ENCODE data around the gene KRT80.

Gene KRT80

DNA sequence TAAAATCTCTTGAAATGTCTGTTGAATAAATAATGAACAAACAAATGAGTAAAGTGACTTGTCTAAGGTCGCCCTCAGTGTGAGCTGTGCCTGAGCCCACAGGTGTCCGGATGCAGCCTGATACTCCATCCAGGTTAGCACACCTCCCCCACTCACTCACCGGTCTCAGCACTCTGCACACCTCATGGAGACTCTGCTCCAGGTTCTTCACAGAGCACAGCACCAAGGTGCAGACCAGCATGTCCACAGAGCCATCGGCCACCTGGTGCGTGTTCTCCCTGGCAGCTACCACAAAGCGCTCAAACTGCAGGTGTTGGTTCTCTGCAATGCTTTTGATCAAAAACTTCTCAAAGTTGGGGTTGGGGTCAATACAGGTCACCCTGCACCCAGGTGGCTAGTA is 37.1 kb upstream of the KRT80 start:
- DNase-seq (ENCODE audit: low spot score): no peak

DNA sequence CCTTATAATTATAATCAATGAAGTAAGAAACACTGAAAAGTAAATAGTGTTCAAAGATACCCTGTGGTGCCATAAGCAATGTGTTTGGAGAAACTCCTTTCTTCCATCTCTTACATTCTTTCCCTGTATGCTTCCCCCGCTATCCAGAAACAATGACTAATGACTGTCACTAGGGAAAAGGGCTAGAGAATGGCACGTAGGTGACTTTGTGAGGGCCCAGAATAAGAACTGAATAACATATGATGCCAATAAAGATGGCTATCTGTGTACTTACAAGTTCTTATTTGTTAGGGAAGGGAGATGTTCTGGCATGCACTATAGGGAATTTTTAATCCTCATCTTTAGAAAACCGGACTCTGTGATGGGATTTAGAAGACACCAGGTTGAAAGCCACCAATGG is 36.6 kb upstream of the KRT80 start:
- DNase-seq (ENCODE audit: low spot score): no peak

DNA sequence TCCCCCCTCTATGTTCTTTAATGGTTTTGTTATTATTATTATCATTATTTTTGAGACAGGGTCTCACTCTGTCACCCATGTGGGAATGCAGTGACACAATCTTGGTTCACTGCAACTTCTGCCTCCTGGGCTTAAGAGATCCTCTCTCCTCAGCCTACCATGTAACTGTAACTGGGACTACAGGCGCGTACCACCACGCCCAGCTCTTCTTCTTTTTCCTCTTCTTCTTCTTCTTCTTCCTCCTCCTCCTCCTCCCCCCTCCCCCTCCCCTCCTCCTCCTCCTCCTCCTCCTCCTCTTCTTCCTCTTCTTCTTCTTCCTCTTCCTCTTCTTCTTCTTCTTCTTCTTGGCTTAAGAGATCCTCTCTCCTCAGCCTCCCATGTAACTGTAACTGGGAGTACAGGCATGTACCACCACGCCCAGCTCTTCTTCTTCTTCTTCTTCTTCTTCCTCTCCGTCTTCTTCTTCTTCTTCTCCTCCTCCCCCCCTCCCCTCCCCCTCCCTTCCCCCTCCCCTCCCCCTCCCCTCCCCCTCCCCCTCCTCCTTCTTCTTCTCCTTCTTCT is 35.9 kb upstream of the KRT80 start:
- DNase-seq (ENCODE audit: low spot score): no peak

DNA sequence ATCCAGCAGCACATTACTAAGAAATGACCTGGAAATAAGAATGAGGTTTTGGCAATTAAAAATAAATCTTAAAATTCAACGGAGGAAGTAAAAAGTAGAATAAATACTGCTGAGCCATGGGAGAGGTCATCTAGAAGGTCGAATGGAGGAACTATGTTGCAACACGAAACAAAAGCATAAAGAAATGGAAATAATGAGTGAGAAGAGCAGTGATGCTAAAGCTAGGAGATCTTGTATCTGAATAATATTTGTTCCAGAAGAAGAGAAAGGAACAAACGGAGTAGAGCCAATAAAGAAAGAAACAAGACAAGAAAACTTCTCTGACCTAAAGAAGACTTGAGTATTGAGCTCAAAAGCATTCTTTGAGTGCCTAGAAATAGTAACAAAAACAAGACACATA is 34.6 kb upstream of the KRT80 start:
- DNase-seq (ENCODE audit: low spot score): no peak

DNA sequence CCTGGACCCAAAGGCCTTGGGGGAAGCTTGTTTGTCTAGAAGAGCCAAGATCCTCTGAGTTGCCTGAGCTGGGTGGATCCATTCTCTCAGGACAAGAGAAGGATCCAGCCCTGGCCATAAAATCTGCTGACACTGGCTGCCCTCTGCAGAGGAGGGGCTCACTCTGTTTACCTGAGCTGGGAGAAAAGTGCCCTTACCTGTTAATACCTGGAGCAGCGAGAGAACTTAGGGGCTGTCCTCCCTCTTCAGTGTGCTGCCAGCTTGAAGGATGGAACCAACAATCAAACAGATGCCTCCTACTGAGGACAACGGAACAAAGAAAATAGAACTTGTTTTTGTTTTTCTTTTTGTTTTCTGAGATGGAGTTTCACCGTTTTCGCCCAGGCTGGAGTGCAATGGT is 33.9 kb upstream of the KRT80 start:
- no peak for DNase-seq (ENCODE audit: low spot score)

DNA sequence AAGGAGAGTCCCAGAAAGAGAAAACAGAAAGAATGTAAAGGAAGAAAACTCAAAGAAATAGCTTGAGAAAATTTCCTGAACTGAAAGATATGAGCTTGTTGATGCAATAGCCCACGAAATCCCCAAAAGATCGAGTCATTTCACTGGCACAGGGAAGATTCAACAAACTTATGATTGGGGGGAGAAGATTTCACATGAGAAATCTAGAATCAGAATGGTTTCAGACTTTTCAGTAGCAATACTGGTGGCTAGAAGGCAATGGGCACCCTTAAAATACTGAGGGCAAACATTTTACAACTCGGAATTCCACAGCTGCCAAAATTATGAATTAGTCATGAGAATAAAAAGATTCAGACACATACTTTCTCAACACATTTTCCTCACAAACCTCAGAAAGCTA is 32.3 kb upstream of the KRT80 start:
- no peak for DNase-seq (ENCODE audit: low spot score)

DNA sequence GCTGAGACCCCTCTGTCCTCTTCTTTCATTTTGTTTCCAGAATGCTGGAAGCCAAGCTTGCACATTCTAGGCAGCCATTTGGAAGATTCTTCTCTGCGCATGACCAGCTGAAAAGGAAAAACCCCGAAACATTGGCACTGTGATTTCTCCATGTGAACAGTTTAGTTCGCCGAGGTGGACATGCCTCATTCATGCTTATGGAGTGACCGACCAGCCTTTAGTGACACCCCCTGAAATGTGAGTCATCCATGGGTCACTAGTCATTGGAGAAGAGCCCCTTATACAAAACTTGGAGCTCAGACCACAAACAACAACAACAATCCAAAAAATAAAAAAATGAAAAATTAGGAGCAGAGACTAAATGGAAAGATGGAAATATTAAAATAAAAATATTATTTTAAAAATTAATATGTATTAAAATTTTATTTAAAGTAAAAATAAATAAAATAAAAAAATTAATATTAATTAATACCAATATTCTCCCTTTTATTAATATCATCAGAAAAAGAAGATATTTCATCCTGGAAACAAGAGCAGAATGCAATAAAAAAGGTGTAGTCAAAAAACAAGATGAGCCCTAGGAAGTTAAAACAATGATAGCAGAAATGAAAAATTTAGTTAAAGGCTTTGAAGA is 31.7 kb upstream of the KRT80 start:
- DNase-seq (ENCODE audit: low spot score): no peak

DNA sequence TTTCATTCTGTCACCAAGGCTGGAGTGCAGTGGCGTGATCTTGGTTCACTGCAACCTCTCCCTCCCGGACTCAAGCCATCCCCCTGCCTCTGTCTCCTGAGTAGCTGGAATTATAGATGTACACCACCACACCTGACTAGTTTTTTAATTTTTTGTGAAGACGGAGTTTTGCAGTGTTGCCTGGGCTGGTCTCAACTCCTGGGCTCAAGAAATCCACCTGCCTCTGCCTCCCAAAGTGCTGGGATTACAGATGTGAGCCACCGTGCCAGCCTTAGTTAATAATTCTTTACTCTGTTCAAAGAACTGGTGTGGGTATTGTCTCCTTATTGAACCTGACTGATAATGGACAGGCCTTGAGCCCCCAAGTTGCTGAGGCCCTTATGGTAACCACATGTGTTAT is 30.9 kb upstream of the KRT80 start:
- DNase-seq (ENCODE audit: low spot score): no peak

DNA sequence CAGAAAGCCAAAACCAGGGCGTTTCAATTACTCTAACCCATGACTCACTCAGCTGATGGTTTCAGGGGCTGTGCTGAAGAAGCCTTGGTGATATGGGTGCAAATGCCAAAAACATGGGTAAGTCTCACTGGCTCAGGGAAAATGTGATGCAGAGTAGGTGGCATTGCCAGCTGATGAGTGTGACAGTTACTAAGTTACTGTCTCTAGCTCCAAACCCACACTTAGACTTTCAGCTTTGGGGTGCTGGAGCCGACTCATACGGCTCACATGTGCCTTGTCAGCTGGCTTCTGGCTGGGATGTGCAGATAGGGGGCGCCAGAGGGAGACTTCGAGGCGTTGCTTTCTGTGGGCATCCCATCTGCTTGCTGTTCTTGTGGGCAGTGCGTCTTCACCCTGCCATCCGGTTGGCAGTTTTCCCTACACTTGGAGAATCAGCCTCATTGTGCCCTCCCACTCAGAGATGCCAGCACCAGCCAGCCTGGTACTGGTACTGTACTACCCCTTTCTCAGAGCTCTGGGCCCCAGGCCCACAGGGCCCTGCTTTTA is 30.2 kb upstream of the KRT80 start:
- no peak for DNase-seq (ENCODE audit: low spot score)

DNA sequence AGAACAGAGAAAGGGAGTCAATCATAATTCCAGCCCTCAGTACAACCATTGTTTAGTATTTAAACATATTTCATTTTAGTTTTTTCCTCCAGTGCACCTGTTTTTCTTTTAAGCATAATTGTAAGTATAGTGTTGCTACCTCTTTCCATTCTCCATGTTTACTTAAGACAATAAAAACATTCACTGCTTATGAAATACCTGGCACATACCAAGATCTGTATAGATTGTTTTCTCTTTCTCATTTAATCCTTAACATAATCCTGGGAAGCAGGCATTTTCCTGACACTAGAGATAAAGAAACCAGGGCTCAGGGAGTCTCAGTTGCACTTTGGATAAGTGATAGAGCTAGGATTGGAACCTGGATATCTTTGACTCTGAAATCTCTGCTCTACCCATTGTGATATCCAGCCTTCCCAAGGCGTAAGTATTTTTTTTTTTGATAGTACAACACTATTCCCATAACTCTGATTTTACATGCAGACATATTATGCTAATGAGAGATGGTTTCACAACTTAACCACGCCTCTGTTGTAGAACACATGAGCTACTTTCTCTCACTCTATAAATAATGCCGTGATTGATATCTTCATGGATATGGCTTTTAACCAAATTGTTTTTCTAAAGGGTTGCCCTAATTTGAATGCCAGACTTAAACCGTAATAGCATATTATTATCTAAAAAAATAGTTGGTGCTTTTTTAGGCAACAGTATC is 29.4 kb upstream of the KRT80 start:
- DNase-seq (ENCODE audit: low spot score): no peak

DNA sequence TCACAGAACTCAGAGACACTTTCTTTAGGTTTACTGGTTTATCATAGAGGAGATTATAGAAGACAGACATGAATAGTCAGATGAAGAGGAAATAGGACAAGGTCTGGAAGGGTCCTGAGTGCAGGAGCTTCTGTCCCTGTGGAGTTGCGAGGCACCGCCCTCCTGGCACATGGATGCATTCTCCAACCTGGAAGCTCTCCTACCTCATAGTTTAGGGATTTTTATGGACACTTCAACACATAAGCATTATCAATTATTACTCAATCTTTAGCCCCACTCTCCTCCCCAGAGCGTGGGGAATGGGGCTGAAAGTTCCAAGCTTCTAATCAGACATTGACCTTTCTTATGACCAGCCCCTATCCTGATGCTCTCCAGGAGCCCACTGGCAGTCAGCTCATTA is 28.7 kb upstream of the KRT80 start:
- no peak for DNase-seq (ENCODE audit: low spot score)

DNA sequence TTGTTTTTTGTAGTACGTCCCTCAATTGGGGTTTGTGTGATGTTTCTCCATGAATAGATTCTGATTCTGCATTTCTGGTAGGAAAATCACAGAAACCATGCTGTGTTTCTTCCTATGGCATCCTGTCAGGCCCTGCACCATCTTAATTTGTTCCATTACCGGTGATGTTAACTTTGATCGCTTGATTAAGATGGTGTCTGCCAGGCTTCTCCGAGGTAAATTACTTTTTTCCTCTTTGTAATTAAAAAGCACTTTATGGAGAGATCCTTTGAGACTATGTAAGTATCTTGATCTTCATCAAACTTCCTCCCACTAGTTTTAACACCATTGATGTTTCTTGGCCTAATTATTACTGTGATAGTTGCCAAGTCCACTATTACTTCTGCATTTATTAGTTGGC is 26.2 kb upstream of the KRT80 start:
- DNase-seq (ENCODE audit: low spot score): no peak

DNA sequence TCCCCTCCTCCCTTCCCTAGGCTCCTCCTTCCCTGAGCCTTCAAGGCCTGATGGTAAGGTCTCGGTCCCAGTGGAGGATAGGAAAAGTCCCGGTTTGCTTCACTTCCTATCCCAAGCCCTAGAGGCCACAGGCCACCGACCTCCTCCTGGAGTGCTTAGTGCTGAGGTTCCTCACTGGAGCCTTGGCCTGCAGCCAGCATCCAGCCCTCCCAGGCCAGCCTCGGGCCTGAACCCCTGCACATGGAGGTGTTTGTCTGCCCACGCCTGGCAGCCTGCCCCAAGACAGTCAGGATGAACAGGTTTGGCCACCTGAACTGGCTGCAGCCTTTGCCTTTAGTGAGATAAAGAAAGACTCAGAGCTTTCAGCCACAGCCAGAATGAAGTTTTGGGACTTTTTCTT is 25.4 kb upstream of the KRT80 start:
- DNase-seq (ENCODE audit: low spot score): no peak

DNA sequence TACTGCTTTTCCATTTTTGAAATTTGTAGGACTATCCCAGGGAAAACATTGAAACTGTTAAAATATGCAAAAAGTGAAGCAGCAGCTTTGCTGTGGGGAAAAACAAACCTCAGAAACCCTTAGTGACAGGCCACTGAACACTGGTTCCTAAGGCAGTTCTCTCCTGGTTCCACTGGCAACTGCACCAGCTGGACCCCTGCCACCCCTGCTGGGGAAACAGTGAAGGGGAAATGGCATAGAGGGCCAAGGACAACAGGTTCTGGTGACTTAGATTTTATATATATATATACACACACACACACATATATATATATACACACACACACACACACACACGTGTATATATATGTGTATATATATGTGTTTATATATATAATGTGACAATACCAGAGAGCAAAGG is 25.0 kb upstream of the KRT80 start:
- no peak for DNase-seq (ENCODE audit: low spot score)

DNA sequence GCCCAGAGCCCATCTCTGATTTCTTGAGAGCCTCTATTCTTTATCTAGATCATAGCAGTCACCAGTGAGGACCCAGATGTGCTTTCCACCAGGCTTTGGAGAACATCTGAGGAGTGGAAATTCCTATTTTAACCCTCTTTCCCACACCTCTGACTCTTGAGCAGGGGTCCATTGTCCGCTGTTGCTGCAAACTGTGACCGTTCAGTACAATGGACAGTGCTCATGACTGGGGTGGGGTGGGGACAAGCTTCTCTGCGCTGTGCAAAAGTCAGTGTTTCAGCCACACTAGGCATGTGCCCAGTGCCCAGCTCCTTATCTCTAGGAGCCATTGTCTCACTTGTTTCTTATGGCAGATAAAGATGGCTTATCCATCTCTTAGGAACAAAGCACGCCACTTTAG is 24.3 kb upstream of the KRT80 start:
- no peak for DNase-seq (ENCODE audit: low spot score)

DNA sequence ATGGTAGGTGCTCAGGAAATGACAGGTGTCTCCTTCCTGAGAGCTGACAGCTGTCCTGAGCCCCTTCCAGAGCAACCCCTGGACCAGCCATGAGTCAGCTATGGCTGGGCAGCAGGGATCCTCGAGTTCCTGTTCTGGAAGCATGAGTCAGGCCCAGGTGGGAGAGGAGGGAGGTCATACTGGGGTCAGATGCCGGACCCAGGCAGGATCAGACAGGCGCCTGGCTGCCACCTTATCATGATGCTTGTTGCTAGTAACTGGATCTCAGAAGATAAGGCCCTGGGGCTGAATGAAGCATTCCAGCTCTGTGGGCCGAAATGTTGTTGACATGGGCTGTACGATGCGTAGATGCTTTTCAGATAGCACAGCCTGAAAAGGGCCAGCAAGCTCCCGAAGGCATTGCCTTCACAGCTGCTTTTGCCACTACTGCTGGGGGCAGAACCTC is 23.8 kb upstream of the KRT80 start:
- no peak for DNase-seq (ENCODE audit: low spot score)

DNA sequence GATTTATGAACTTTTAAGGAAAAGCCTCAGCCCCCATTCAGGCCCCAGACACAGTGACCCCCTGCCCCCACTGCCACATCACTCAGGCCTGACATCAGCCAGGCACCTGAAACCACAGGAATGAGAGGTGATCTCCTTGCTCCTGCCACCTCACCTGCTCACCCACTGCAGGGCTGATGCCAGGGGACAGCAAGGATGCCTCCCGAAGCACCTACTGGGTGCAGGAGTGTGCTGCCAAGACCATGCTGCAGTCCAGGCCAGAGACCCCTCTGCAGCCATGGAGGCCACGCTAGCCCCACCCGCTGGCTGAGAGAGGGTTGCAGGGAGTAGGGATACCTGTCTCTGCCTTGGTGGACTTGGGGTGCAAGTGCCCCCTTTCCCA is 22.6 kb upstream of the KRT80 start:
- no peak for DNase-seq (ENCODE audit: low spot score)

DNA sequence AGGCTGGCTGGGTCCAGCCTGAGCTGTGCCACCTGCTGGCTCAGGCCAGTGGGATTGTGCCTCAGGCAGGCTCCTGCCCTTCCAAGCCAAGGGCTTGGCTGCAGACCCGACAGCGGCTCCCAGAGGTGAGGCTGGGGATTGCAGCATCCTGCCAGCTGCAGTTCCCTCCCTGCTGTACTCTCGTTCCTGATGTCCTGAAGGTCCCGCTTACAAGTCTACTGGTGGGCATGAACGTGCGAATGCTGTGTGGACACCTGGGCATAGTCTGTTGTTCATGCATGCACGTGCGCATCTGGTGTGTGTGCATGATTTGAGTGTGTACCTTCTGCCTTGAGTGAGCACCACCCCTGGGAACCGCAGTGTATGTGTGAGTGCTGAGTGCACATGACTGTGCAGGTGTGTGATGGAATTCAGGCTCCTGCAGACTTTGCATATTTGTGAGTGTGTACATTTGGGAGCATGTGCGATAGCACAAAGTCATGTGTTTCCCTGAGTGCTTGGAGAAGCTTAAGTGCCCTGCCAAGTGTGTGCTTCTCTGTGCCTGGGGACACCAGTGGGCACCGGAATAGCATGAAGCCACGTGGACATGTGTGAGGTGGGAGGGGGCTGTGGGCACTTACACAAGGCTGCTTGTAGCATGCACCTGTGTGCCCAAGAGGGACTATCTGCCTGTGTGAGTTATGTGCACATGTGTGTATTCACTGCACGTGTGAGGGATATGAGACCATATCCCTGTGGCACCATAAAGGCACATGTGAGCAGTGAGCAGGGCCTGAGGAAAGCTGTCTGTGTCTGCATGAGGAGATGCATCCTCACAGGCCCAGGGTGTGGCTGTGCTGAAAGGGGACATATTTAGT is 22.0 kb upstream of the KRT80 start:
- DNase-seq (ENCODE audit: low spot score): peak; percentile 88

DNA sequence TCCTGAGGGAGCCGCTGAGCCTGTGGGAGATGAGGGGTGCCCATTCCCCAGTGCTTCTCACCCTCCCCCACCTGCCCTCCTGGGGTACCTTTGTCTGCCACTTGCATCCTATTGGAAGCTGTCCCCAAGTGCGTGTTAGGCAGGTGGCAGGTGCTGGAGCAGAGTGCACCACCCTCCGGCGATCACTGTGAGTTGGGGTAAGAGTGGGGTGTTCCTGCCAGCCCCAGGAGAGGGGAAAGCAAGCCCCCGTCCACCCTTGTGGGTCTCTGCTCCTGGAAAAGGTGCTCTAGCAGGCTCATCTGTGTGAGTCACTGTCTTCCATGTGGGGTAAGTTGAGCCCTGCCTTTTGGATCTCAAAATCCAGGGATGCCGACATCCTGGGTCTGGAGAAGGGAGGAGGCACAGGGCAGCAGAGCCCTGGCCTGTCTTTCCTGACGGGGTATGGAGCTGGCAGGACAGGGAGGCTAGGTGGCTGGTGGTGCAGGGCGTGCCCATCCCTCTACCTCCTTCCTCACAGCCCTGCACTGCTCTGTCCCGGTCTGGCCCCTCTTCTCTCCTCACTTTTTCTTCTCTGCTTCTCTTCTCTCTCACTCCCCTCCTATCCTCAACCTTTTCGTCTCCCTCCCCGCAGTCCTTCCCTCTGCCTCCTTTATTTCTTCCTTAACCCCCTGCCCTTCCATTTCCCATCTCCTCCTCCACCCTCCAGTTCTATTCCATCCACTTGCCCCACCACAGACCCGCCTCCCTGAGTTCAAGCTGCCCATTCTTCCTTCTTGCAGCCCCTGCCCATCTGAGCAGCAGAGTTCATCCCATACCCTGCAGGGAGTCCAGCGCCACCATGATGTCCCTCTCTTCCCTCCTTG is 21.1 kb upstream of the KRT80 start:
- DNase-seq (ENCODE audit: low spot score): no peak

DNA sequence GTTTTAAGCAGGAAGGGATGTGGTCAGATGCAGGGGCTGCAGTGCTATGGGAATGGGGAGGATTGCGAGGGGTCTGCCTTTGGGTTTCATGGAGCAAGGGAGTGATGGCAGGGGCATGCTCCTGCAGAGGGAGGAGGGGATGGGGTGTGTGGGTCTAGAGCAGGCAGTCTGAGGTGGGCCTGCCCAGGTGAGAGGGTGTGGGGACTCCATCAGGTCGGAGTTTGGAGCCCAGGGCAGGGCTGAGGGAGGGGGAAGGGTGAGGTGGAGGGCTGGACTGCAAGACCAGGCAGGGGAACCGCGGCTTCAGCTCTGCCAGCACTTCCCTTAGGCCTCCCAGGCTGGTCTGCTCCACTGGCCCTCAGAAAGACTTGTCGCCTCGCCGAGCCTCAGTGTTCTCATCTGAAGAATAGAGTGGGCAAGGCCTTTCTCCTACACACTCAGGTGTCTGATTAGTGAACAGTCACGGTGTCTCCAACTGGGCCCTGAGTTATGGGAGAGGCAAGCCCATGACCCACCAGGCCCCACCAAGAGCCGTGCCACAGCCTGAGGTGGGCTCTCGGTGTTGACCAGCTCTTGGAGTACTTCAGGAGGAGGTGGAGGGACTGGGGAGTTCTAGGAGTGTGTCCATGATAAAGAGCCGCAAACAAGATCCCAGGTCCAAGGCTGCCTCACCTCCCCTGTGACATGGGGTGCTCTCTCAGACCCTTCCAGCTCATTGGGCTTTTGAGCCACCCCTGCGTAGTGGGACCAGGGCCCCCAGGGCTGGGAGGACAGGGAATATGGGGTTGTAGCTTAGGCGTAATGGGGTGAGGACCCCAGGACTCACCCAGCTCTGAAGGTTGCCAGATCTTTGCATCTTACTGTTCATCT is 20.1 kb upstream of the KRT80 start:
- DNase-seq (ENCODE audit: low spot score): no peak

Measured in GM03348 (cell line).